SK-N-SH (cell line): ENCODE data around the gene IRGM.

Experiments
- CTCF ChIP-seq: fragments of 200-600 bp; sonication (generic); IDR thresholded peaks from 2 replicates; pipeline ENCODE4 v1.6.1; 2017; ENCODE audit warnings: antibody characterized with exemption, mild to moderate bottlenecking, moderate library complexity
- FOXM1 ChIP-seq: IDR thresholded peaks from 2 replicates; pipeline ENCODE4 v1.4.0; 2012; ENCODE audit warnings: low read depth, mild to moderate bottlenecking
- GABPA ChIP-seq: IDR thresholded peaks from 2 replicates; pipeline ENCODE4 v1.4.0; 2012; ENCODE audit warnings: low read depth, mild to moderate bottlenecking
- JUND ChIP-seq: IDR thresholded peaks from 2 replicates; pipeline ENCODE4 v1.4.0; 2012
- MAX ChIP-seq: IDR thresholded peaks from 2 replicates; pipeline ENCODE4 v1.4.0; 2012; ENCODE audit warnings: low read depth
- MXI1 ChIP-seq: IDR thresholded peaks from 2 replicates; pipeline ENCODE4 v1.6.1; 2012; ENCODE audit warnings: mild to moderate bottlenecking, low read depth, low read length, improper control_type of control experiment
- POLR2AphosphoS5 ChIP-seq: IDR thresholded peaks from 2 replicates; pipeline ENCODE4 v1.6.1; 2012; ENCODE audit warnings: low read depth, low read length
- RAD21 ChIP-seq: IDR thresholded peaks from 2 replicates; pipeline ENCODE4 v1.6.1; 2012; ENCODE audit warnings: mild to moderate bottlenecking, low read length
- RFX5 ChIP-seq: IDR thresholded peaks from 2 replicates; pipeline ENCODE4 v1.6.1; 2012; ENCODE audit warnings: mild to moderate bottlenecking, improper control_type of control experiment, low read length
- RXRA ChIP-seq: IDR thresholded peaks from 2 replicates; pipeline ENCODE4 v1.4.0; 2012; ENCODE audit warnings: low read depth, mild to moderate bottlenecking, borderline replicate concordance
- TEAD4 ChIP-seq: IDR thresholded peaks from 2 replicates; pipeline ENCODE4 v1.4.0; 2012; ENCODE audit warnings: mild to moderate bottlenecking, borderline replicate concordance; ENCODE audit not compliant: insufficient read depth

- TF ChIP-seq GABPA, result no peak
- no peak for TF ChIP-seq CTCF
- no peak for TF ChIP-seq POLR2AphosphoS5
- no peak for TF ChIP-seq RFX5
- no peak for TF ChIP-seq RAD21
- no peak for TF ChIP-seq MXI1
- TF ChIP-seq RXRA, result no peak
- no peak for TF ChIP-seq TEAD4
- no peak for TF ChIP-seq JUND
- TF ChIP-seq MAX, result no peak
- TF ChIP-seq FOXM1, result no peak
These were observed 994 bp downstream of the IRGM start for GRCh38 chr5:150847334-150847695.
